Suppressor macrophage (primary cell): ENCODE data around the gene E2F1.
"Not testable (repeated sequence)": the region's sequence is repeated elsewhere in the genome, so short reads cannot be mapped to it uniquely, and the experiment has no call there.

Experiments used
- DNase-seq, 4 experiments: peaks; one replicate each; pipeline ENCODE4 v3.0.0-alpha.2; 2020 to 2022

The E2F1 gene

GRCh38 chr20:33656783-33657703 lies 29.1 kb downstream of the E2F1 start:
- no peak for DNase-seq

DNA sequence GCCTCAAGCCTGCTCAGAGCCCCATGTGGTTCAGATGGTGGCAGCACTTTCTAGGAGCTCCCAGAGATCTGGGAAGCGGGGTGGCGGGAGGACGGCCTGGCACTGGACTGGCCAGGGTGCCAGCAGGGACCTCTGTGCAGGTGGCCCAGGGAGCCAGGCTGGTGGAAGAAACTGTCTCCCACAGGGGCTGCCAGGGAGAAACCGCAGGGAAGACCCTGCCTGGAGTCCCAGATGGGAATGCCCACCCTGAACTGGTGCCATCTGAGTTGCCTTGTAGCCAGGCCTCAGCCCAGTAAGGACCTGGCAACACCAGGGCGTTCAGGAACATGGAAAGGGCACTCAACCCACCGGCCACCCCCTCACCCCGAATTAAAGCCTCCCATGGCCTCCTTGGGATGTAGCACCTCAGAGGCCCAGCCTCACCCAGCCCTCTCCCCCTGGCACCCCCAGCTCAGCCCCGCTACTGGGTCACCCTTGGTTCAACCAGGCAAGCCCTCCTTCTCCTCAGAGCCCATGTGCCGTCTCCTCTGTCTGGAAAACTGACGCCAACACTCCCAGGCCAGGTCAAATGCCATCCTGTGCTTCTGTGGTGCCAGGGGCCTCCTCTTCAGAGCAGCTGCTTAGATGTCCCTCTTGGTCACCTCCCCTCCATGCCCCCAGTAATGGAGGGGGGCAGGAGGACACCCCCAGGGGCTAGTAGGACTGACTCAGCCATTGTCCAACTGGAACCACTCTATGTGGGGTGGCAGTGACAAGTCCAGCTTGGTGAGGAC lies 30.0 kb downstream of the E2F1 start:
- no peak for DNase-seq

- no peak for DNase-seq
Observed at GRCh38 chr20:33655164-33655563, 31.0 kb downstream of the E2F1 start.

DNA sequence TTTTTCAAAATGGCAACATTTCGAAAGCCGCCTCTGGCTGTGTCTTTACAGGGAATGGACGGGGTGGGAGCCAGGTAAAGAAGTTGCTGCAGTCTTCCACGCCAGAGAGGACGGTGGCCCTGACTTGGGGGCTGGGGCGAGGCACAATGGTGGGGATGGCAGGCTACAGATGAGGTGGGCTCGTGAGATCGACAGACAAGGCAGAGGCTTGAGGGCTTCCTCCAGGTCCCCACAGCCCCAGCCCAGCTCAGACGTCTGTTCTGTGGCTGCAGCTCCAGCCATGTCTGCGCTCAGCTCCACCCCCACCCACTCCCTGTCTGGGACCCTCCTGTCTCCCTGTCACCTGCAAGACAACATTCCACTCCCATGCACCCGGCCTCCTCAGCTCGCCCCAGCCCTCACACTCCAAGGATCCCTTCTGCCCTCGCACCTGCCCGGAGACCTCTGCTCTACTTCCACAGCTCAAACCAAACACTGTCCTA lies 31.5 kb downstream of the E2F1 start:
- no peak for DNase-seq

- DNase-seq = no peak
Observed at GRCh38 chr20:33653900-33654596, 32.1 kb downstream of the E2F1 start.

DNA sequence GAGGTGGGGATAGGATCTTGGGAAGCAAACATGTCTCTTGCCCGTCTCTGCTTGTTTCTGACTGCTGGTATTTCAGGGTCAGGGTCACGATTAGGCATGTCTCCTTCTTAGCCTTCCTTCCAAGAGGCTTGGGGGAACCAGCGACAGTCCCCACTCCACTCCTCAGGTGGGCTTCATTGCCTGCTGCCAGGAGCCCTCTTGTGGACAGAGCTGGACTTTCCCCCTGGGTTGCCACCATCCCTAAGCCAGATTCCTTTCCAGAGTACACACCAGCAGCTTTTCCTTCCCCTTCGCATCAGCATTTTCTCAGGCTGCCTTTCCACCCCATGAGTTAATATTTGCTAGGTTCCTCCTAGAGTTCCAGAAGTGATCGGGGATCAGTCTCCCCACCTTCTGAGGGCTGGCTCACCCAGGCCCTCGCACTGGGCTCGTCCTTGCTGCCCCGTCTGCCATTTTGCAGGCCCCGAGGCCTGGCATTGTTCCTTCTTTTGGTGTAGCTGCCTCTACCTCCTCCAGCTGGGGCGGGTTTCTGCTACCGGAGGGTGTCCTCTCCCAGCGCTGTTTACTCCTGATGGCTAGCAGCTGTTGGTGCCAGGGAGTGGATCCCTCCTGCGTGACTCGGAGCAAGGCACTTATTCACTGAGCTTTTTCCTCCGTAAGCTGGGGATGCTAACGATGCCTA lies 32.8 kb downstream of the E2F1 start:
- peak; percentile 26 to 60 (median 32) for DNase-seq

DNA sequence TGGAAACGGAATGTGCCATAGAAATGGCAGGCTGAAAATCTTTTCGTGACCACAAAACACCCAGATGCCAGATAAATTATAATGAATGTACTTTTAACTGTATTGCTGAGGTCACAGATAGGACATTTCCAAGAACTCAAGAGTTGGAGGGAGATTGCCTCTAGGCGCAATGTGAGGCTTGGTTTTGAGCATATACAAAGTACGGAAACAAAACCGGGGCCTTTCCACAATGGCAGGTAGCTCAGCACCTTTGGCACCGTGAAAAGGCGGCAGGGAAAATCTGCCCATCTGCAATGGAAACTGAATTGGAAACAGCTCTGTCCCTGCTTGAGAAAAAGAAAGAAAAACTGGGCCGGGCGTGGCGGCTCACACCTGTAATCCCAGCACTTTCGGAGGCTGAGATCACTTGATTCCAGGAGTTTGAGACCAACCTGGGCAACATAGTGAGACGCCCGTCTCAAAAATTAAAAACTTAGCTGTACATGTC lies 34.6 kb downstream of the E2F1 start:
- DNase-seq = no peak

DNA sequence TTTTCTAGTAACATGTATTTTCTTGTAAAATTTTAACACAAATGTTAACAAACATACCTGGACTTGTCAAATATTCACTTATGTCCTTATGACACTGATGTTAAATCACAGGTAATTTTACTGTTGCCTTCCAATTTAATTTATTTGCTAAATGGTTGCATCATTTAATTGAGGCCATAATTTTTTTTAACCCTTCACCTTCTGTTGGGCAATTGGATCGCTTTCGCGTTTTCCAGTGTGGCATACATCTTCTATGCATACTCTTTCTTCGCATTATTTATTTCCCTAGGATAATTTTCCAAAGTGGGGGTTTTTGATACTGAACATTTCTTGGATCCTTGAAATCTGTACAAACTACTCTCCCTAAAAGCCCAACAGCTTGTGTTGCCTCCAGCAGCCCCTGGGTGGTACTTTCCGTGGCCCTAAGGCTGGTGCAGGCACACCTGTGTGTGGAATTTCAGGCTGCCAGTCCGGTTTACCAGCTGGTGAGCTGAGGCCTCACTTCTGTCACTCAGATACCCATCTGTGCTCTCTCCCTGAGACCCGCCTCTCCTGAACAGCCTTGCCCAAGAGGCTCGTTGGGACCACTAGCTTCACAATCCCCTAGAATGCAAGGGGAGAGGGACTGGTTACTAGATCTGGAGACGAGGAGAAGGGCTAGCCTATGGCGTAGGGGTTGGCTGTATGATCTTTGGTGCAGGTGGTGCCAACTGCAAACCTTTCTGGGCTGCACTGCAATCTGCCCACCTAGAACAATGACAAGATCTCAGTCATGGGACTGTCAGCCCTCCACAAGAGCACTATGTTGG lies 35.2 kb downstream of the E2F1 start:
- DNase-seq = no peak

DNA sequence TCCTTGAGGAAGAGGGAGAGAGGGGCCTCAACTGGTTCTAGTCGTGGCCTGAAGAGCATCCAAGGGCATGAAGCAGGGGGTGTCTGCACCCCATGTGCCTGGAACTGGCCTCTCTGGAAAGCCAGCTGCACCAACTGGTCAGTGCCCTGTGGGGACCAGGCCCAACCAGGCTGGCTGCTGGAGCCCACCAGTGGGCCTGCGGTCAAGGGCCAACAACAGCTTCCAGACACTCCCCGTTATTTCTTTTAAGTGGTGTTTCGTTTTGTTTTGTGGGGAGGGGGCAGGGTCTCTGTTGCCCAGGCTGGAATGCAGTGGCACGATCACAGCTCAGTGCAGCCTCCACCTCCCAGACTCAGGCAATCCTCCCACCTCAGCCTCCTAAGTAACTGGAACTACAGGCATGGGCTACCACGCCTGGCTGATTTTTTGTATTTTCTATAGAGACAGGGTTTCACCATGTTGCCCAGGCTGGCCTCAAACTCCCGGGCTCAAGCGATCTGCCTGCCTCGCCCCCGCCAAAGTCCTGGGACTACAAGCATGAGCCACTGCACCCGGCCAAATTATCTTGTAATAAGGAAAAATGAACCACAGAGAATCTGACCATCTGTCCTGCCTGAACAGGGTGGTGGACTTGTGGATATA lies 36.0 kb downstream of the E2F1 start:
- DNase-seq = no peak

DNA sequence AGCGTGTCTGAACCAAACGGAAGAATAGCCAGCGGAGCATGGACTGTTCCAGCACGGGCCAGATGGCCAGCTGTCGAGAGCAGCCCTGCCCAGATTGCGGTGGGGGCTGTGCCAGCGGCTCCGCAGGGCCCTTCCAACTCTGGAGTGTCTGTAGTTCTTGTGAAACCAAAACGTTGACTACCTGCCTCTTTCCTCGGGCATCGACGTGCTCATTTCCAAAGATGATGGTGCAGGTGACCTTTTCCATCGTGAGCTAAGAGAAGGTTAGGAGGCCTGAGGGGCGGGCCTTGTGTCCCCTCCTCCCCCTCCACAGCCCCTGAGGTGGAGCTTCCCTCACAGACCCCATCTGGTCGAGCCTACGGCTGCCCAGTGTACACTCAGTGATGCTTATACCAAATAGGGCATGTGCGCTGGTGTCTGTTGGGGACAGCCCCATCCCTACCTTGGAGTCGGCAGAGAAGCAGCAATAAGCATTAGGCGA lies 36.9 kb downstream of the E2F1 start:
- DNase-seq = no peak

DNA sequence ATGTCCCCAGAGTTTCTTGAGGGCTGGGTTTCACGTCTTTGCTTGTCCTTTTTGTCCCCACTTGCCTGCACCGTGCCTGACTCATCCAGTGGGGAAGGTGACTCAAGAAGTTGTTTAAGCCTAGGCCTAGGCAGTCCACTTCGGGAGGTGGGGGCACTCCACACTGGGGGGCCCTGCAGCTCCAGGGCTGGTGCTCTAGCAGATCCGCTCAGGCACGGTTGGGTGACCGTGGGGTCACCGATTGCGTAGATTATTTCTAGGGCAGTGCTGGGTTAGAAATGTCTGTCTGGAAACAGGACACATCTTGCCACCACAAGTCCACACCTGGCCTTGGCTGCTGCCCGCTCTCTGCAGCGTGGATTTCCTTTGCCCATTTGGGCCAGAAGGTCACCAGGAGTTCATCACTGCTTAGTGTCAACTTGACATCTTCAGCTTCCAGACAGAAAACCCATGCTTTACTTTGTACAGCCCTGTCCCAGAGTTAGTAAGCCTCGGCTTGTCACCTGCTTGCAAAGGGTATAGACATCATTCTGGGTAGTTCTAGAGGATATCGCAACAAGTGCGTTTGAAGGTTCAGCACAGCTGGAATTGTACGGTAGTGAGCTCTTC lies 37.7 kb downstream of the E2F1 start:
- no peak for DNase-seq

DNA sequence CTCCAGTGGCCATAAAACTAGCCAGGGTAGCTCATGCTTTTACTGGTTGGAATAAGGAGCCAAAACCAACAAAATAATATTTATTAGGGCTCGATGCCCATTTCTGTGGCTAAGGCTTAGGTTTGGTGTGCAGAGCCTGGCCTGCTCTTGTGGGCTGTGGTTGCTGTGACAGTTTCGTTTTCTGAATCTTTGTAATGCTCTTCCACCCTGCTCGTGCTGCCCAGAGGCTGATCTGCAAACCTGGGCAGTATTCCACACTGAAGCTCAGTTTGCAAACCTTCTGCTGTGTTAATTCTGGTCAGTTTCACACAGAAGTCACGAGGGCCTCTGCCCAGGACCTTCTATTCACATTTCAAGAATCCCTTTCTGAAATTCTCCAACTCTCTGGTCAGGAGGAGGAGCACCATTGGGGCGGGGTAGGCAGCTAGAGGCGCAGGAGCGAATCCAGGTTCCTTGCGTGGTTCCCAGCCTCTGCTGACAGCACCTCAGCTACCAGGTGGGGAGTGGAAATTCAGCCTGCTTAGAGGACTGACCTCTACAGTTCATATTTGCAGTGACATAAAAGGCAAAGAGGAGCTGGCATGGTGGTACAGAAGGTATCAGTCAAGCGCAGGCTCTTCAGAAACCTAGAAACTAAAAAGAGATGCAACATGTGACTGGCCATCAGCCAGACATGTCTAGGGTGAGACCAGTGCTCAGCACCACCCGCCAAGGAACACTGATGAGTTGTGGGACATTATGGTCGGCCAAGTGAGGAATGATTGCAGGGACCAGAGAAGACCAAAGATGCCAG lies 38.4 kb downstream of the E2F1 start:
- no peak for DNase-seq

DNA sequence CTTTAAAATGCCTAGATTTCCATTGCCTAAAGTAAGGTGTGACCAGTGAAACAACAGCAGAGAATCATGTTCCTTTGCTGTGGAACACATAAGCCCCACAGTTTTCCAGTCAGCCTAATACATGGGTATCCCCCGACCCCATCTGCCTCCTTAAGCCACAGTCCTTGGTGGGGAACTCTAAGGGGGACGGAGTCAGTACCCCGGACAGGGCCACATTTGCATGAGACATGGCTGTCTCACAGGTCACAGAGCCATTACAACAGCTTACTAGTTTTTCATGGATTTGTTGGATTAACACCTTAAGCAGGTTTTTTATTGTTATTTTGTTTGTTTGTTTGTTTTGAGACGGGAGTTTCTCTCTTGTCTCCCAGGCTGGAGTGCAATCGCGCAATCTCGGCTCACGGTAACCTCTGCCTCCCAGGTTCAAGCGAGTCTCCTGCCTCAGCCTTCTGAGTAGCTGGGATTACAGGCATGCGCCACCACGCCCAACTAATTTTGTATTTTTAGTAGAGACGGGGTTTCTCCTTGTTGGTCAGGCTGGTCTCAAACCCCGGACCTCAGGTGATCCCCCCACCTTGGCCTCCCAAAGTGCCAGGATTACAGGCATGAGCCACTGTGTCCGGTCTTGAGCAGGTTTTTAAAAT lies 39.1 kb downstream of the E2F1 start:
- not testable (repeated sequence) for DNase-seq

DNA sequence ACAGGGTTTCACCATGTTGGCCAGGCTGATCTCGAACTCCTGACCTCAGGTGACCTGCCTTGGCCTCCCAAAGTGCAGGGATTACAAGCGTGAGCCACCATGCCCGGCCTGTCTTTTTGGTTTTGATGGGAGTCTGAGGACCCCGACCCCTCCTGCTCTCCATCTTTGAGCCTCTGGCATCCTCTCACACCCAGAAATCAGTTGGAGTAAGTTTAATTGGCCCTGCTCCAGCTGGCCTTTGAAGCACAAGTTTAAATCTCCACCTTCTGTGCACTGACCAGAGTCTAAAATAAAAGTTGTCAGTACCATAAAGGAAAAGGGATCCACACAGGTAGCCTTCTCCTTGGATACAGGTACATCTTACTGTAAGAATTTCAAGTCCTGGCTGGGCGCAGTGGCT lies 40.0 kb downstream of the E2F1 start:
- DNase-seq = no peak

GRCh38 chr20:33645396-33645795 lies 40.8 kb downstream of the E2F1 start:
- DNase-seq = no peak

- DNase-seq = no peak
Observed at GRCh38 chr20:33645072-33645358, 41.2 kb downstream of the E2F1 start.

- DNase-seq = no peak
Observed at GRCh38 chr20:33644313-33645071, 41.7 kb downstream of the E2F1 start.

DNA sequence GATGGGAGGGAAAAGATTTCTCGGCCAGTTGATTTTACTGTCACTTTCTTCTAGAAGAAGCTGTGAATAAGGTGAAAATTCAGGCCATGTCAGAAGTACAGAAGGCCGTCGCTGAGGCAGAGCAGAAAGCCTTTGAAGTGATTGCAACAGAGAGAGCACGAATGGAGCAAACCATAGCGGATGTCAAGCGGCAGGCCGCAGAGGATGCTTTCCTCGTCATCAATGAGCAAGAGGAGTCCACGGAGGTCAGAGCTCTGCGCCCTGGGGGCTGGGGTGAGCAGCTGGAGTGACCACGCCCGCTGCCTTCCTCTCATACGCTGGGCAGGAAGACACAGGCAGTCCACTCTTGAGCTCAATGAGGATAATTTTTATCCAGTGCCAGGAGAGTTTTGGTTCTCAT lies 45.9 kb downstream of the E2F1 start:
- DNase-seq = no peak
